GM19043 (cell line): Measurements from ENCODE around the gene NEK8.
"Not testable (repeated sequence)": the region's sequence is repeated elsewhere in the genome, so short reads cannot be mapped to it uniquely, and the experiment has no call there.

Experiments
- ATAC-seq: cut with Tn5 transposase; IDR thresholded peaks from one replicate; pipeline ENCODE4 v1.9.1; 2021; ENCODE audit warnings: low read depth; ENCODE audit not compliant: unreplicated experiment

The NEK8 gene

DNA sequence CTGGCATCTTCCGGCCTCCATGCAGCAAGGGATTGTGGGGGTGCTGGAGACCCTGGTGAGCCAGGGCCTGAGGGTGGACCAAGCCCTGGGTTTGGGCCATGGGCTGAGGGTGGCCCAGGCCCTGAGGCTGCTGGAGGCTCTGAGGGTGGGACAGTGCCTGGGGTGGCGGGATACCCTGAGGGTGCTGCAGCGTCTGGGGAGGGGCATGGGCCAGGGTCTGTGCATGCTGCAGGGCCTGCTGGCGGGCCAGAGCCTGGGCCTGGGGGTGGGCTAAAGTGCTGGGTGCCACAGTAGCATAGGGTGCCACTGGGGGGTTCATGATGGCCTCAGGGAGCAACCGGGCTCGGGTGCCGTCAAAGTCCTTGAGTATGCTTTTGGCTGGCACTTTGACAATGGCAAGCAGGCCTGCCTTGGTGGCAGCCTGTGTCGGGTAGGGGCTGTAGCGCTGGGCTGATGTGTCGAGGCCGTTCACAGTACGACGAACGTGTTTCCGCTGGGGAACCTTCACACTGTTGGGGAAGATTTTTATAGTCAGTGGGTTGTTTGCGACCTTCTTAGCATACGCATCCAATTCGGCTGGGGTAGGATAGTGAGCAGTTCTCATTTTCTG lies 30.8 kb downstream of the NEK8 start:
- no peak for ATAC-seq

DNA sequence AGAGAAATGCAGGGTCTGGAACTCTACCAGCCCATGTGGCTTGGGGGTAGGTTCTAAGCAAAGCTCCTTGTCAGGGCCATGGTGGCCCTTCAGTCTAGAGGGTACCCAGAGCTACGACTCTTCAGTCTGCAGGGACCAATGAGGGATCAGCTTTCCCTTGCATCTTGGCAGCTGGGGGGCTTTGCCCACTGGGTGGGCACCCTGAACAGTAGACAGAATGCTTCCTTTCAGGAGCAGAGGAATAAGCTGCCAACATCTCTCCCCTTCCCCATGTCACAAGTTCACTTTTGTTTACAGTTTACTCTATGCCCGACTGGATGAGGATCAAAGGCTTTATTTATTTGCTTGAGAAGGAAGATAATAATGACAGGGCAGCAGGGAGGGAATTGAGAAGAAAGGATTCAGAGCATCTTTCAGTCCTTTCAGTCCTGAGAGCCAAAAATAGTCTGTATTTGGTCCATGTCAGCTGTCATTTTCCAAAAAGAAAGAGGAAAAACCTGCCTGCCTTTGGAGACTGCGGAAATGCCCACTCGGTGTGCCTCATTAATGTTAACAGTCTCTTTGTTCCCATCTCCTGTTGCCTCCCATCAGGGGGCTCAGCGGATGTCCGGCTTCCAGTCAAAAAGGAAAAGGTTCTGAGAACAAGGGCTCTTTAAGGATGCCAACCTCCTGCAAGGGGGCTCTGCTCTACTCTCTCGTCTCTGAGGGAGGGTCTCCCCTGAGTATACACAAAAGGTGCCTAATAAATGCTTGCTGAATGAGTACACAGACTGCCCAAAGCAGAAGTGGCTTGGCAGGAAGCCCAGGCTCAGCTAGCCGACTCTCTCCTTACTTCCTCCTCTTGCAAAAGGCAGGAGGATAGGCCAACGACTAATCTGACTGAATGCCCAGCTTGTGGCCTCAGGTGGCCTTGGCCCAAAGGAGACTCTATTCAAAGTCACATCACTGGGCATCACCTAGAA lies 32.3 kb downstream of the NEK8 start:
- ATAC-seq: no peak

DNA sequence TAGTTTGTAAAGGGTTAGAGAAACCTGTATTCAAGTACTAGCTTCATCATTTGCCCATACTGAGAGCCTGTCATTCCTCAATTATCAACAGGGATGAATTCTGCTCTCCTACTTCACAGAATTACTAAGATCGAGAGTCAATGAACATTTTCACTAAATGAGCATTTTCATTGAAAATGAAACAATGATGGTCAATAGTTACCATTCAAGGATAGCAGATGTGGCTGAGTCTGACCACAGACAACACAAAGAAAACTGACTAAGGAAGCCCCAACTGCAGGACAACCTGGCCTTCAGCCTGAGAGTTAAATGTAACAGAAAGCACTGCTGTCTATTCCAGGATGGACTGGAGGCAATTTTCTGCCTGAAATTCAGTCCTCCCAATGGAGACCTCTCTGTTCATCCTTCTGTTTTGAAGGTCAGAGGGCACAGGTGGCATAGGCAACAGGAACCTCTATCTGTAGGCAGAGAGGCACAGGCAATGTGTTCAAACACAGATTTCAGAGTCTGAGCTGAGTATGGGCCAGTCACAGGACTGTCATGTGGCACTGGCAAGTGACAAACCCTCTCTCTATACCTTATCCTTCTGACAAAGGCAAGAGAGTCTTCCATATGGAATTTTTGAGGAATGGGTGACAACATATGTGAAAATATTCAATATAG lies 34.7 kb downstream of the NEK8 start:
- ATAC-seq: no peak

DNA sequence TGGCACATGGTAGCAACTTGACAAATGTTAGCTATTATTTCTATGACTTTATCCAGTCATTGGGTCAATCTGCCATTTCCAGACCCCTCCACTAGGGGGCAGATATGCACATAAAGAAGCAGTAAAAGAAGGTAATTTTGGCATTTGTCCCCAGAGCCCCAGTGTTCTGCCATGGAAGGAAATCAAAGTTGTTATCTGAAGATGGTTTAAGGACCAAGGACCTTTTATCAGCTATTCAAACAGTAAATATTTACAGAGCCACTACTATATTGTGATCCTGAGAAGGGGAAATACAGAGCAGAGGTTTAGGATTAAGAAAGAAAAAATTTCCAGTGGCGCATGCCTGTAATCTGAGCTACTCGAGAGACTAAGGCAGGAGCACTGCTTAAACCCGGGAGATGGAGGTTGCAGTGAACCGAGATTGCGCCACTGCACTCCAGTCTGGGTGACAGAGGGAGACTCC lies 35.2 kb downstream of the NEK8 start:
- ATAC-seq: no peak

DNA sequence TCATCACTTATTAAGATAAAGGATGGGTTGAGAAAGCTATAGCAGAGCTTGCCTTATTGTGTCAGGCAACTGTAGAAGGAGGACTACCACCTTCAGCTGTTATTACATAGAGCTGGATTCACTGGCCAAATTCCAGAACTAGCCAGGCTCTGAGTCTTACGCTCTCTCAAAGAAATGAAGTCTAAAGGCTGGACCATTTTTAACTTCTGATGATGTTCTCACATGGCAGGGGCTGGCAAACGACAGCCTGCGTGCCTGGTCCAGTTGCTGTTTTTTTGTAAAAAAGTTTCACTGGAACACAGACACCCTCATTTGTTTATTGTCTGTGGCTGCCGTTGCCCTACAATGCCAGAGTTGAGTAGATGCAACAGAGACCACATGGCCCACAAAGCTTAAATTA lies 36.5 kb downstream of the NEK8 start:
- no peak for ATAC-seq

DNA sequence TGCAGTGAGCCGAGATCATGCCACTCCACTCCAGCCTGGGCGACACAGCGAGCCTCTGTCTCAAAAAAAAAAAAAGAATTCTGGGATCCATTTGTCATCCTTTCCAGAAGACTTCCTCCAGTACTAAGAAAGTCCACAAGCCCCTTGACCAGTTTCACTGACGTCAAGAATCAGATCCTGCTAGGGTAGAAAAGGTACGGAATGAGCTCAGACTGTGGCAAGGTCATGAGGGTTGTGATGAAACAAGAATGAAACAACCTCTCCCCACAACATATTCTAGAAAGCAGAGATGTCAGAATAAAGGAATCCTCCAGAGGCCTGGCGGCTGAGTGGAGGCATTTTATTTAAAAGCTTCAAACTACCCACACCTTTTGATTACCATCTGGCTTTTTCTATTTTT lies 45.1 kb downstream of the NEK8 start:
- ATAC-seq: no peak

DNA sequence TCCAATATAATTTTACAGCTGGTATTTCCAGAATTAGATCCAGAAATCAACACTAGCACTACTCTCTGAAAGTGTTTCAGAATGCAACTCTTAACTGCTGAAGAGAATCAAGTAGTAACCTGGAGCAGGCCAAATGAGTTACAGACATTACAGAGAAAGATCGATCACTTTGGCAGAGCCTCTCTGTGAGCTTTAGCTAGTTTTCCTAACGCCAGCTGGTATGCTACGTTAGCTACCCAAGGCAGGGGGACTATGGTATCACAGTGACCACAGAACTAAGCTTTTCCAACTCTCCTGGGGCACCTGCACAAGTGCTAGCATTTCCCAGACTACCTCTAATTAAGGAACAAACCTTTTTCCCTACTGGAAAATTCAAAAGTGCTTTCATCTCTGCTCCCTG lies 45.6 kb downstream of the NEK8 start:
- ATAC-seq: no peak

DNA sequence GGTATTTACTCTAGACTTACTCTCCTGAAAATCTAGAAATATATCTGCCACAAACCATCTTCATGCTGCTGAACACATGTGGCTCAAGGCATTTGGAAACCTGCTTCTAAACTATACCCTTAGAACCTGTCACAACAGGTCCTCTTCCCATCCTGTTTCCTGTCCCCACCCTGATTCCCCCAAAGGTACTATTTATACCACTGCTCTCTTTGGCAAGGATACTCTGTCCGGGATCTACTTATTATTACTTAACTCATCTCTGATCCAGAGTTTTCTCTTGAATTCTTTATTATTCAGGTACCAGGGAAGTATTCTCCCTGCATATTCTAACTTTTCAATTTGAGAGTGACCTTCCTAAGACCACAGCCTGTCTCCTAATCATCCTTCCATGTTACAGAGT lies 48.6 kb downstream of the NEK8 start:
- no peak for ATAC-seq

DNA sequence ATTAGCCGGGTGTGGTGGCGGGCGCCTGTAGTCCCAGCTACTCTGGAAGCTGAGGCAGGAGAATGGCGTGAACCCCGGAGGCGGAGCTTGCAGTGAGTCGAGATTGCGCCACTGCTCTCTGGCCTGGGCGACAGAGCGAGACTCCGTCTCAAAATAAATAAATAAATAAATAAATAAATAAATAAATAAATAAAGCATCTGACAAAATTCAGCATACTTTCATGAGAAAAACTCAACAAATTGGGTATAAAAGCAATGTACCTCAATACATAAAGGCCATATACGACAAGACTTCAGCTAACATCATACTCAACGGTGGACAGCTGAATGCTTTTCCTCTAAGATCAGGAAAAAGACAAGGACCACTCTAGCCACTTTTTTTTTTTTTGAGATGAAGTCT lies 51.0 kb downstream of the NEK8 start:
- not testable (repeated sequence) for ATAC-seq

DNA sequence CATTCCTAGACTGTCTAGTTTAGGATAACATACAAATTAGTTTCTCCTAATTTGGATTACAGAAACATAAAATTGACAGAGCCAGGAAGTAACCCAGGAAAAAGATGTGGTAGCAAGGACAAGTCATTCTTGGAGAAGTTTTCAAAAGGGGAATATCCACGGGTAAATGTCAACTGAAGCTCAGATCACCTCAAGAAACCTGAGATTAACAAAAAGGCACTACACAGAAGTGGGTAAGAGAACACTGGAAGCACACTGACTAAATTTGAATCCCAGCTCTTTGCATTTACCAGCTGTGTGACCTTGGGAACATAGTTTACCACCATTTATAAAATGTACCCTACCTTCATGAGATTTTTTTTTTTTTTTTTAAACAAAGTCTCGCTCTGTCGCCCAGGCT lies 54.6 kb downstream of the NEK8 start:
- ATAC-seq: no peak

DNA sequence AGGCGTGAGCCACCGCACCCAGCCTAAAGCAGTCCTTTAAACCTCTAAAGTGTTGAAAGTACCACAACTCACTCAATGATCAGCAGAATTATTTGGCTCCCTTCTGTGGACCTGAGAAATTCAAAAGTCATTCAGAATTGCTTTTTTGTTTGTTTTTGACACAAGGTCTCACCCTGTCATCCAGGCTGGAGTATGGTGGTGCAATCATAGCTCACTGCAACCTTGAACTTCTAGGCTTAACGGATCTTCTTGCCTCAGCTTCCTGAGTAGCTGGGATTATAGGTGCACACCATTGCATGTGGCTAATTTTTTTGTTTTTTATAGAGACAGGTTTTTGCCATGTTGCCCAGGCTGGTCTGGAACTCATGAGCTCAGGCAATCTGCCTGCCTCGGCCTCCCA lies 59.5 kb downstream of the NEK8 start:
- no peak for ATAC-seq
